Lung (tissue), 12 donors: ENCODE measurements around the gene CYBA. TPM values are rescaled to one million over a fixed set of nuclear protein-coding genes. Genes with fewer than 3 reads are reported as not detected.

Source experiments
- ATAC-seq: fragments of 200-7000 bp; cut with Tn5 transposase; one replicate; pipeline ENCODE4 v1.9.1; 2020; ENCODE audit warnings: moderate number of reproducible peaks; ENCODE audit not compliant: insufficient read depth, low FRiP score
- DNase-seq, 3 donors: peaks; one replicate each; pipeline ENCODE4 v3.0.0-alpha.2; 2013 to 2017
- H3K27ac ChIP-seq, 2 donors: one replicate each; pipeline ENCODE4 v1.5.1; 2013; ENCODE audit warnings: mild to moderate bottlenecking in 2 of 2, moderate library complexity in 2 of 2, control low read depth in 1 of 2, inconsistent platforms in 1 of 2, low read depth in 1 of 2, low read length in 1 of 2
- H3K27me3 ChIP-seq, 3 donors: one replicate each; pipeline ENCODE4 v1.5.1; 2013; ENCODE audit warnings: low read length in 2 of 3; ENCODE audit not compliant: control insufficient read depth in 3 of 3, insufficient read depth in 3 of 3
- H3K36me3 ChIP-seq, 4 donors: one replicate each; pipeline ENCODE4 v1.5.1; 2013; ENCODE audit warnings: low read length in 4 of 4, mild to moderate bottlenecking in 1 of 4, moderate library complexity in 1 of 4; ENCODE audit not compliant: control insufficient read depth in 4 of 4, insufficient read depth in 4 of 4
- H3K4me1 ChIP-seq, 5 donors: one replicate each; pipeline ENCODE4 v1.5.1; 2013; ENCODE audit warnings: low read length in 5 of 5, mild to moderate bottlenecking in 2 of 5, moderate library complexity in 1 of 5; ENCODE audit not compliant: control insufficient read depth in 5 of 5, insufficient read depth in 5 of 5
- H3K4me3 ChIP-seq: one replicate; pipeline ENCODE4 v1.5.1; 2013; ENCODE audit warnings: mild to moderate bottlenecking, control low read depth, moderate library complexity
- H3K9ac ChIP-seq, 2 donors: one replicate each; pipeline ENCODE4 v1.5.1; 2013; ENCODE audit warnings: low read length in 2 of 2, control low read depth in 1 of 2; ENCODE audit not compliant: insufficient read depth in 1 of 2
- H3K9me3 ChIP-seq, 4 donors: one replicate each; pipeline ENCODE4 v1.5.1; 2013; ENCODE audit warnings: low read length in 3 of 4, mild to moderate bottlenecking in 1 of 4, moderate library complexity in 1 of 4; ENCODE audit not compliant: control insufficient read depth in 4 of 4, insufficient read depth in 3 of 4
- CTCF ChIP-seq: IDR thresholded peaks from 2 replicates; pipeline ENCODE4 v1.5.1; 2012; ENCODE audit warnings: mild to moderate bottlenecking; ENCODE audit errors: control extremely low read depth, extremely low read depth
- WGBS, 2 donors: extraction: QIAGEN DNeasy Blood & Tissue Kit; methylation state at CpG; one replicate each; pipeline ENCODE4 v1.1.7; 2013; 5-methylcytosine and 5-hydroxymethylcytosine counted together
- polyA plus RNA-seq, 2 donors: library from polyadenylated mRNA; stranded (reverse); fragments of 200-250 nt; gene quantifications; one replicate each; pipeline ENCODE4 v1.2.1, GENCODE V29; 2013
- total RNA-seq, 2 donors: library from RNA; depleted of rRNA in 1 of 2; stranded (reverse); fragments of >200 nt in 1 of 2; gene quantifications; one replicate each; pipeline ENCODE4 v1.2.1, GENCODE V29; 2014 to 2021
- donor health status: control.
- donor health status: control.
- donor health status: Bipolar disorder and iron deficiency.
- donor health status: healthy.
- donor health status: DM: yes; HTN: yes; CAD: no.

CYBA gene
- total and polyA plus RNA-seq, 4 donors, result 113 to 879 (median 349) TPM

GRCh38 chr16:88616320-88616719 lies 34.5 kb downstream of the CYBA start:
- no peaks in the 10 kb centered on the region for H3K9me3 ChIP-seq
- H3K4me3 ChIP-seq, result no peak overlapping the region
- H3K27ac ChIP-seq, result no peak overlapping the region
- no peak for TF ChIP-seq CTCF
- H3K36me3 ChIP-seq, result peaks cover 3 to 35% (median 4%) of the 10 kb centered on the region in 4 donors
- DNase-seq, result peak; percentile 48 to 76 (median 68)
- 69 to 88% methylated on average over 13 of the region's 13 CpGs for WGBS, 2 donors
- peaks cover 0 to 3% (median 0%) of the 10 kb centered on the region in 5 donors for H3K4me1 ChIP-seq
- H3K9ac ChIP-seq, result no peak overlapping the region
- ATAC-seq, result peak; percentile 82
- H3K27me3 ChIP-seq, result no peaks in the 10 kb centered on the region

GRCh38 chr16:88614818-88615580 lies 35.9 kb downstream of the CYBA start:
- ATAC-seq (no peak), DNase-seq (no peak)
- no peak for TF ChIP-seq CTCF
- no peaks in the 10 kb centered on the region for H3K9me3 ChIP-seq
- H3K4me3 ChIP-seq, result no peak overlapping the region
- peaks cover 0 to 3% (median 0%) of the 10 kb centered on the region in 5 donors for H3K4me1 ChIP-seq
- H3K9ac ChIP-seq, result no peak overlapping the region
- no peaks in the 10 kb centered on the region for H3K27me3 ChIP-seq
- no peak overlapping the region for H3K27ac ChIP-seq
- WGBS, 2 donors, result 93 to 94% methylated on average over 19 of the region's 19 CpGs
- peaks cover 3 to 47% (median 6%) of the 10 kb centered on the region in 4 donors for H3K36me3 ChIP-seq

DNA sequence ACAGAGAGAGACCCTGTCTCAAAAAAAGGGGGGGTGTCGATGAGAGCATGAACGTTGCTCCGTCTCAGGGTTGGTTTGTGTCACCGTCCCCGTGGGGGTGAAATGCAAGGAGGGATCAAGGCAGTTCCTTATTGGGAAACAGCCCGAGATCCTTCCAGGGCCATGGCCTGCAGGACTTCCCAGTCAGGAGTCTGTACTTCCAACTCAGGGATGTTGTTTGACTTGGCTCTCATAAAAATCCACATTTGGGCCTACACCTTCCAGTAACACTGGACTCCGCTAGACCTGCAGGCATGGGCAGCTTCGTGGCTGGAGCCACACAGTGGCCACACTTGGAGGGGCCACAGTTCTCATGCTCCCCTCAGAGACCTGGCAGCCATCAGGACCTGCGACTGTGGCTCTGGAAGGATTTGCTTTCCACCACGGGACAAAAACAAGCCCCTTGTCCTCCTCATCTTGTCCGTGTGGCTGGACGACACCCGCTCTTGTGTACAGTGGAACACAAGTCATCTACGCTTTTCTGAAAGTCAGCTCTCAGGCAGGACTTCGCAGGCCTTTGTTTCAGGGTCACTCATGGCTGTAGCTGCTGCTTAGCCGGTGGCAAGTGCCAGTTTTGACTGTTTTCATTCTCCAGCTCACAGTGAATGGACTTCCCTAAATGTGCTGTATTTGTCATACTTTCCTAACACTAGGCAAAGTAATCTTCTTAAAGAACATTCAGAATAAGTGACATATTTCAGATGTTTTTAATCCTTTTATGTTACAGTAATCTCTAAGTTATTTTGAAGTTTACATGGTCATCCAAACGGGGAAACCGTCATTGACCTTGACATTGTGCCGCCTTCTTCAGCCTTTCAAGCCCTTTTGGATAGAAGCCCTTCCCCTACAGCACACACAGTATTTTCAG lies 36.7 kb downstream of the CYBA start:
- Histone ChIP-seq H3K4me3 (no peak overlapping the region), H3K36me3 (peaks cover 3 to 48% (median 9%) of the 10 kb centered on the region in 4 donors), H3K4me1 (peaks cover 0 to 3% (median 0%) of the 10 kb centered on the region in 5 donors), H3K9ac (no peak overlapping the region), H3K9me3 (no peaks in the 10 kb centered on the region), H3K27me3 (no peaks in the 10 kb centered on the region), H3K27ac (no peak overlapping the region)
- DNase-seq (no peak), ATAC-seq (no peak)
- no peak for TF ChIP-seq CTCF
- 85 to 93% methylated on average over 19 of the region's 19 CpGs for WGBS, 2 donors
